Measurements from ENCODE around the gene STYX. TPM values are rescaled to one million over a fixed set of nuclear protein-coding genes. Genes with fewer than 3 reads are reported as not detected.
A peak's percentile ranks its signal among the peaks of the same experiment; 100 is the strongest.
"Not testable (repeated sequence)": the region's sequence is repeated elsewhere in the genome, so short reads cannot be mapped to it uniquely, and the experiment has no call there.

The STYX gene
- total RNA-seq, 2 experiments from 2014 or later = 15.3 to 16.2 TPM

DNA sequence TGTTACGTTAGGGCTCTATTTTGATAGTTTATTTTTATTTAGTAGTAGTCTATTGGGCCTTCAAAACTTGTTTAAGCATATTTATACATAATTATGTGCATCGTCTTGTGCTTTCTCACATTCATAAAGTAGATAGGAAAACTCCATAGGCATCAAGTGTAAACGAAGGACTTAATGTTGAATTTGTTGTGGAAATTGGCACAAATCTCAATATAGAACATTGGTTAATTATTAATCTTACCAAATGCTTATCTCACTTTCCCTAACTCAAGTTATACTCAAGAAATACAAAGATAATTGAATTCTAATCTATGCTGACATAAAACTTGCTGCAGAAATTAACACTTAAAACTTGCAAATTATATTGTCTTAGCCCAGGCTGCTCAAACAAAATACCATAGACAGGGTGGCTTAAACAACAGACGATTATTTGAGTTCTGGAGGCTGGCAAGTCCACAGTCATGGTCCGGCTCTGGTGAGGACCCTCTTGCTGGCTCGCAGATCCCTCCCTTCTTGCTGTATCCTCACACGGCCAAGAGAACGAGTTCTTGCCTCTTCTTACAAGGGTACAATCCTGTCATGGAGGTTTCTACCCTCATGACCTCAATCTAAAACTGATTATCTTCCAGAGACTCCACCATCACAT is 18.8 kb downstream of the STYX start:
- ATAC-seq (ENCODE audit: poor library complexity) (no peak), DNase-seq (no peak)
- H3K36me3 Mint-ChIP-seq (ENCODE audit: low read depth) = peaks cover 64% of the 10 kb centered on the region
- H3K9me3 ChIP-seq (ENCODE audit: control insufficient read depth in 1 of 2, insufficient read depth in 1 of 2, low read length in 2 of 2) = no peaks in the 10 kb centered on the region
- peaks cover 9% of the 10 kb centered on the region for H3K4me1 ChIP-seq (ENCODE audit: insufficient read depth, low read length)
- TF ChIP-seq, protein P1, sequence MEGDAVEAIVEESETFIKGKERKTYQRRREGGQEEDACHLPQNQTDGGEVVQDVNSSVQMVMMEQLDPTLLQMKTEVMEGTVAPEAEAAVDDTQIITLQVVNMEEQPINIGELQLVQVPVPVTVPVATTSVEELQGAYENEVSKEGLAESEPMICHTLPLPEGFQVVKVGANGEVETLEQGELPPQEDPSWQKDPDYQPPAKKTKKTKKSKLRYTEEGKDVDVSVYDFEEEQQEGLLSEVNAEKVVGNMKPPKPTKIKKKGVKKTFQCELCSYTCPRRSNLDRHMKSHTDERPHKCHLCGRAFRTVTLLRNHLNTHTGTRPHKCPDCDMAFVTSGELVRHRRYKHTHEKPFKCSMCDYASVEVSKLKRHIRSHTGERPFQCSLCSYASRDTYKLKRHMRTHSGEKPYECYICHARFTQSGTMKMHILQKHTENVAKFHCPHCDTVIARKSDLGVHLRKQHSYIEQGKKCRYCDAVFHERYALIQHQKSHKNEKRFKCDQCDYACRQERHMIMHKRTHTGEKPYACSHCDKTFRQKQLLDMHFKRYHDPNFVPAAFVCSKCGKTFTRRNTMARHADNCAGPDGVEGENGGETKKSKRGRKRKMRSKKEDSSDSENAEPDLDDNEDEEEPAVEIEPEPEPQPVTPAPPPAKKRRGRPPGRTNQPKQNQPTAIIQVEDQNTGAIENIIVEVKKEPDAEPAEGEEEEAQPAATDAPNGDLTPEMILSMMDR (IDR thresholded peaks at IDR 0.05) = no peak
- intact Hi-C loops (cut with DNase I, micrococcal nuclease) = no loop called here
- no peaks in the 10 kb centered on the region for H3K9me3 Mint-ChIP-seq
- no peak overlapping the region for H3K4me3 Mint-ChIP-seq
- H3K27me3 ChIP-seq (ENCODE audit: control insufficient read depth in 1 of 2, insufficient read depth in 2 of 2, low read length in 2 of 2) = no peaks in the 10 kb centered on the region
- ChIA-PET POLR2A (no interaction called here), CTCF (no interaction called here)
- no peak overlapping the region for H3K4me3 ChIP-seq (ENCODE audit: low read length)
- H3K27me3 Mint-ChIP-seq = no peaks in the 10 kb centered on the region
- H3K27ac Mint-ChIP-seq = peak overlapping the region; percentile 38
- peaks cover 65% of the 10 kb centered on the region for H3K36me3 ChIP-seq (ENCODE audit: insufficient read depth, low read length)
- H3K27ac ChIP-seq (ENCODE audit: low read depth in 1 of 2, low read length in 2 of 2) = no peak overlapping the region
- H3K4me1 Mint-ChIP-seq (ENCODE audit: low read depth) = peaks cover 31% of the 10 kb centered on the region

DNA sequence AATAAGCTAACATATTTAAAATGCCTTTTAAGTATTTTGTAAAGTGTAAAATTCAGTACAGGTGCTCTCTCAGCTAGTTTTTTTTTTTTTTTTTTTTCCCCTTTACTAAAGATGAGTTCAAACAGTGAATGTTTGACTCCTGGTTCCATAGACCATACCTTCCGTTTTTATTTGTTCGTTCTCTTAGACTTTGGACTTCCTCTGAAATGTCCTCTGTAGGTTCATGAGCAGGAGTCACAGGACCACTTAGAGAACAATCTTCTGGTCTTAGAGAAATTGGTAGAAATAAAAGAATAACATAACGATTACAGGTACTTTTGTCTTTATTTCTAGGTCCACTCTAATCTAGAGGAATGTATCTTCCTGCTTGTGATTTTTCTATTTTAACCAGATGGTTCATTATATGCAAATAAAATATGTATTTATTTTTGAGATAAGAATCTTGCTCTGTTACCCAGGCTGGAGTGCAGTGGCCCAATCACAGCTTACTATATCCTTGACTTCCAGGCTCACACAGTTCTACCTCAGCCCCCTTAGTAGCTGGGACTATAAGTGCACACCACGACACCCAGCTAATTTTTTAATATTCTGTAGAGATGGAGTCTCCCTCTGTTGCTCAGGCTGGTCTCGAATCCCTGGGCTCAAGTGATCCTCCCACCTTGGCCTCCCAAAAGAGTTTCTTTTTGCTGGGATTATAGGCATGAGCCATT is 25.8 kb downstream of the STYX start:
- TF ChIP-seq, protein P1 (IDR thresholded peaks at IDR 0.05) = no peak
- ChIA-PET POLR2A (interaction anchor here (1.6 kb wide), 1 partner anchor 25 kb away, joined by 3 read pairs; no protein-coding TSS in a partner anchor), CTCF (interaction anchor here (0.6 kb wide), 1 partner anchor 32 kb away, joined by 3 read pairs; no protein-coding TSS in a partner anchor)
- Histone ChIP-seq H3K9me3 (ENCODE audit: control insufficient read depth in 1 of 2, insufficient read depth in 1 of 2, low read length in 2 of 2) (no peaks in the 10 kb centered on the region), H3K27me3 (ENCODE audit: control insufficient read depth in 1 of 2, insufficient read depth in 2 of 2, low read length in 2 of 2) (no peaks in the 10 kb centered on the region), H3K27ac (ENCODE audit: low read depth in 1 of 2, low read length in 2 of 2) (no peak overlapping the region), H3K4me1 (ENCODE audit: insufficient read depth, low read length) (no peaks in the 10 kb centered on the region), H3K36me3 (ENCODE audit: insufficient read depth, low read length) (peaks cover 37% of the 10 kb centered on the region), H3K4me3 (ENCODE audit: low read length) (no peak overlapping the region)
- DNase-seq (no peak), ATAC-seq (ENCODE audit: poor library complexity) (no peak)
- Mint-ChIP-seq H3K4me3 (no peak overlapping the region), H3K9me3 (no peaks in the 10 kb centered on the region), H3K4me1 (ENCODE audit: low read depth) (no peaks in the 10 kb centered on the region), H3K27me3 (no peaks in the 10 kb centered on the region), H3K36me3 (ENCODE audit: low read depth) (peaks cover 46% of the 10 kb centered on the region), H3K27ac (no peak overlapping the region)
- intact Hi-C loops (cut with DNase I, micrococcal nuclease) = no loop called here

DNA sequence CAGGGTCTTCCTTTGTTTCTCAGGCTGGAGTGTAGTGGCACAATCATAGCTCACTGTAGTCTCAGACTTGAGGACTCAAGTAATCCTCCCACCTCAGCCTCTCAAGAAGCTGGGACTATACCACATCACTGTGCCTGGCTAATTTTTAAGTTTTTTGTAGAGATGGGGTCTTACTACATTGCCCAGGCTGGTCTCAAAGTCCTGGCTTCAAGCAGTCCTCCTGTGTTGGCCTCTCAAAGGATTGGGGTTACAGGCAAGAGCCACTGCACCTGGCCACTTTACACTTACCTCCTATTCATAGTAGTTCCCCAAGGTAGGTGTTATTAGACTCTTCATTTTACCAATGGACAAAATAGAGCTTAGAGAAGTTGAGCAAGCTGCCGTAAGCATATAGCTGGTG is 29.2 kb downstream of the STYX start:
- POLR2A ChIA-PET = interaction anchor here (1.2 kb wide), 1 partner anchor 17 kb away, joined by 5 read pairs; no protein-coding TSS in a partner anchor
- TF ChIP-seq, protein P1 (IDR thresholded peaks at IDR 0.05) = no peak
- Histone ChIP-seq H3K4me3 (ENCODE audit: low read length) (no peak overlapping the region), H3K4me1 (ENCODE audit: insufficient read depth, low read length) (peaks cover 3% of the 10 kb centered on the region), H3K27me3 (ENCODE audit: control insufficient read depth in 1 of 2, insufficient read depth in 2 of 2, low read length in 2 of 2) (no peaks in the 10 kb centered on the region), H3K27ac (ENCODE audit: low read depth in 1 of 2, low read length in 2 of 2) (no peak overlapping the region), H3K36me3 (ENCODE audit: insufficient read depth, low read length) (peaks cover 31% of the 10 kb centered on the region), H3K9me3 (ENCODE audit: control insufficient read depth in 1 of 2, insufficient read depth in 1 of 2, low read length in 2 of 2) (no peaks in the 10 kb centered on the region)
- peaks cover 17% of the 10 kb centered on the region for H3K4me1 Mint-ChIP-seq (ENCODE audit: low read depth)
- no peaks in the 10 kb centered on the region for H3K9me3 Mint-ChIP-seq
- intact Hi-C loops (cut with DNase I, micrococcal nuclease) = loop anchor here in 1 of 2 experiments (2.0 kb wide), 1 partner anchor 14 kb away; no protein-coding TSS in a partner anchor
- DNase-seq (no peak), ATAC-seq (ENCODE audit: poor library complexity) (no peak)
- H3K27ac Mint-ChIP-seq = no peak overlapping the region
- CTCF ChIA-PET = interaction anchor here (1.2 kb wide), 1 partner anchor 9 kb away, joined by 4 read pairs; no protein-coding TSS in a partner anchor
- no peak overlapping the region for H3K4me3 Mint-ChIP-seq
- peaks cover 60% of the 10 kb centered on the region for H3K36me3 Mint-ChIP-seq (ENCODE audit: low read depth)
- no peaks in the 10 kb centered on the region for H3K27me3 Mint-ChIP-seq

DNA sequence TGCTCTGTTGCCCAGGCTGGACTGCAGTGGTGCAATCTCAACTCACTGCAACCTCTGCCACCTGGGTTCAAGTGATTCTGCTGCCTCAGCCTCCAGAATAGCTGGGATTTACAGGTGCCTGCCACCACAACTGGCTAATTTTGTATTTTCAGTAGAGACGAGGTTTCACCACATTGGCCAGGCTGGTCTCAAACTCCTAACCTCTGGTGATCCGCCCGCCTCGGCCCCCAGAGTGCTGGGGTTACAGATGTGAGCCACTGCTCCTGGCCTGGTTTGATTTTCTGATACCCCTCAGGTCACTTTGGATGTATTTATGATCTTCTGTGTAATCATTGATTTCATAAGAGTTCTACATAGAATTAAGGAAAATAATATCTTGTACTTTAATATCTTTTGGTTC is 33.0 kb downstream of the STYX start:
- H3K9me3 Mint-ChIP-seq; H3K27me3 Mint-ChIP-seq; H3K4me3 ChIP-seq (ENCODE audit: low read length); H3K4me3 Mint-ChIP-seq; H3K27ac ChIP-seq (ENCODE audit: low read depth in 1 of 2, low read length in 2 of 2); DNase-seq; intact Hi-C loops (cut with DNase I, micrococcal nuclease); H3K9me3 ChIP-seq (ENCODE audit: control insufficient read depth in 1 of 2, insufficient read depth in 1 of 2, low read length in 2 of 2); H3K27me3 ChIP-seq (ENCODE audit: control insufficient read depth in 1 of 2, insufficient read depth in 2 of 2, low read length in 2 of 2); H3K4me1 ChIP-seq (ENCODE audit: insufficient read depth, low read length); ATAC-seq (ENCODE audit: poor library complexity): not testable (repeated sequence)
- ChIA-PET CTCF (interaction anchor here (1.2 kb wide), 1 partner anchor 198 kb away, joined by 3 read pairs; no protein-coding TSS in a partner anchor), POLR2A (interaction anchor here (1.9 kb wide), 1 partner anchor 20 kb away, joined by 10 read pairs; no protein-coding TSS in a partner anchor)
- Mint-ChIP-seq H3K4me1 (ENCODE audit: low read depth) (peaks cover 20% of the 10 kb centered on the region), H3K36me3 (ENCODE audit: low read depth) (peaks cover 76% of the 10 kb centered on the region), H3K27ac (peak overlapping the region; percentile 50)
- peaks cover 57% of the 10 kb centered on the region for H3K36me3 ChIP-seq (ENCODE audit: insufficient read depth, low read length)
